CD8-positive, alpha-beta memory T cell (primary cell): ENCODE measurements around the gene PLCB2. TPM values are rescaled to one million over a fixed set of nuclear protein-coding genes. Genes with fewer than 3 reads are reported as not detected.

ENCODE experiments used
- CTCF ChIA-PET: fragments of 350-600 bp; sonication (Branson Sonifier 250); formaldehyde crosslinking; loops from one replicate; lab custom pipeline; 2021; ENCODE audit warnings: antibody characterized with exemption; lab: Charles Lee
- POLR2A ChIA-PET: fragments of 350-600 bp; sonication (Branson Sonifier 250); formaldehyde crosslinking; loops from one replicate; lab custom pipeline; 2021; ENCODE audit warnings: antibody characterized with exemption; lab: Charles Lee
- DNase-seq, 5 donors: peaks; one replicate each; pipeline versions ENCODE4 v3.0.0 to v3.0.0-alpha.2; 2020 to 2022; ENCODE audit warnings: mixed read lengths in 1 of 5
- H3K27ac ChIP-seq: one replicate; pipeline ENCODE4 v1.7.0; 2013; ENCODE audit warnings: low read depth, mild to moderate bottlenecking, low read length, moderate library complexity
- H3K27me3 ChIP-seq: 2 replicates; pipeline ENCODE4 v1.7.0; 2013; ENCODE audit warnings: low read length, mild to moderate bottlenecking; ENCODE audit not compliant: insufficient read depth, poor library complexity, severe bottlenecking
- H3K36me3 ChIP-seq: 2 replicates; pipeline ENCODE4 v1.7.0; 2013; ENCODE audit warnings: mild to moderate bottlenecking, low read length, moderate library complexity; ENCODE audit not compliant: insufficient read depth
- H3K4me1 ChIP-seq: 2 replicates; pipeline ENCODE4 v1.7.0; 2013; ENCODE audit warnings: mild to moderate bottlenecking, low read length, moderate library complexity; ENCODE audit not compliant: insufficient read depth
- H3K4me3 ChIP-seq: 2 replicates; pipeline ENCODE4 v1.7.0; 2013; ENCODE audit warnings: mild to moderate bottlenecking, low read length
- H3K9me3 ChIP-seq: 2 replicates; pipeline ENCODE4 v1.7.0; 2013; ENCODE audit warnings: mild to moderate bottlenecking, low read length
- H3K27ac Mint-ChIP-seq, 8 donors: one replicate each; pipeline ENCODE4 v1.8.0; 2020 to 2021; ENCODE audit warnings: mixed read lengths in 8 of 8, mild to moderate bottlenecking in 6 of 8, inconsistent platforms in 3 of 8, moderate library complexity in 3 of 8
- H3K27me3 Mint-ChIP-seq, 2 donors: one replicate each; pipeline ENCODE4 v1.8.0; 2020 to 2021; ENCODE audit warnings: mixed read lengths in 2 of 2, mild to moderate bottlenecking in 1 of 2, moderate library complexity in 1 of 2
- H3K36me3 Mint-ChIP-seq, 3 donors: one replicate each; pipeline ENCODE4 v1.8.0; 2020 to 2021; ENCODE audit warnings: mixed read lengths in 3 of 3, inconsistent platforms in 1 of 3, mild to moderate bottlenecking in 1 of 3
- H3K4me1 Mint-ChIP-seq, 3 donors: one replicate each; pipeline ENCODE4 v1.8.0; 2020 to 2021; ENCODE audit warnings: mixed read lengths in 3 of 3, inconsistent platforms in 1 of 3, mild to moderate bottlenecking in 1 of 3
- H3K4me3 Mint-ChIP-seq, 7 donors: one replicate each; pipeline ENCODE4 v1.8.0; 2020 to 2021; ENCODE audit warnings: mixed read lengths in 7 of 7, mild to moderate bottlenecking in 6 of 7, moderate library complexity in 4 of 7, inconsistent platforms in 2 of 7
- H3K9me3 Mint-ChIP-seq, 5 donors: one replicate each; pipeline ENCODE4 v1.8.0; 2020 to 2022; ENCODE audit warnings: mixed read lengths in 5 of 5, mild to moderate bottlenecking in 3 of 5, moderate library complexity in 2 of 5, inconsistent platforms in 1 of 5
- polyA plus RNA-seq: library from polyadenylated mRNA; unstranded; fragments of 300-500 nt; fragmentation: Illumina TruSeq; gene quantifications from one replicate; pipeline ENCODE4 v1.2.3, GENCODE V29; 2021
- total RNA-seq, 2 experiments: library from RNA; stranded (reverse); gene quantifications; one replicate each; pipeline ENCODE4 v1.2.3, GENCODE V29; 2021

Gene PLCB2
- total and polyA plus RNA-seq, 3 experiments from 2014 or later, result 34.8 to 57.7 (median 57.3) TPM

- Histone ChIP-seq H3K4me3 (no peak overlapping the region), H3K4me1 (no peaks in the 10 kb centered on the region), H3K9me3 (no peaks in the 10 kb centered on the region), H3K27ac (no peak overlapping the region), H3K27me3 (no peaks in the 10 kb centered on the region), H3K36me3 (no peaks in the 10 kb centered on the region)
- POLR2A ChIA-PET, result interaction anchor here (1.2 kb wide), 1 partner anchor 141 kb away, joined by 6 read pairs; no protein-coding TSS in a partner anchor
- peaks cover 0 to 1% of the 10 kb centered on the region in 2 donors for H3K27me3 Mint-ChIP-seq
- H3K27ac Mint-ChIP-seq, result no peak overlapping the region
- no peaks in the 10 kb centered on the region for H3K4me1 Mint-ChIP-seq
- no peak overlapping the region for H3K4me3 Mint-ChIP-seq
- DNase-seq, result no peak
- H3K9me3 Mint-ChIP-seq, result no peaks in the 10 kb centered on the region
- CTCF ChIA-PET, result interaction anchor here (1.6 to 5.7 kb wide), 4 partner anchors 10 to 73 kb away, joined by 3 to 38 read pairs (median 6); no protein-coding TSS in a partner anchor
- H3K36me3 Mint-ChIP-seq, result no peaks in the 10 kb centered on the region
Measured at GRCh38 chr15:40264321-40265153, 43.2 kb downstream of the PLCB2 start.

DNA sequence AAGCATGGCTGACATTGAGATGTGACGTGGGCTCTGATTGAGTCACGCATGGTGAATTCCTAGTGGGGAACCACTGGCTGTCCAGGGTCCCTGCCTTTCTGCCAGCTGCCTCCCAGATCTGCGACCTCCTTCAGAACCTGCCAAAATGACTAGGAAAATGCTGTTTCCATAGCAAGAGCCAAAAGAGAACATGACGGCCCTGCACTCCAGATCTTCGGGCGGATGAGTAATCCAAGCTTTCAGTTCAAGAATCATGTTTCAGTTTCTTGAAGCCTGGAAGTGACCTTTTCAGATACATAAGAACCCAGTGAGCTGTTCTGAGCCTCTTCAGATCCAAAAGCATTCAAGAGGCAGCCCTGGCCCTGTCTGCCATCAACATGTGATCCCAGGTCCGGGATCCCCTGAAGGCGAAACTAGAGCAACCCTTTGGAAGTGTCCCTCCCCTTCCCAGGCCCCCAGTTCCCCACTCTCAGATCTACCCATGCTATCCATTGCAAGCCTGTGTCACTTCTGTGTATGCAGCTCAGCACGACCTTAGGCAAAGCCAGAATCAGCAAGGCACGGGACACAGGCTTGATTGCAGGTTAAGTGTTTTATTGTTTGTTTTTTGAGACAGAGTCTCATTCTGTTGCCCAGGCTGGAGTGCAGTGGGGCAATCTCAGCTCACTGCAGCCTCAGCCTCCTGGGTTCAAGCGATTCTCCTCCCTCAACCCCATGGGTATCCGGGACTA lies 44.5 kb downstream of the PLCB2 start:
- H3K36me3 ChIP-seq, result no peaks in the 10 kb centered on the region
- no peaks in the 10 kb centered on the region for H3K27me3 Mint-ChIP-seq
- H3K4me1 ChIP-seq, result no peaks in the 10 kb centered on the region
- H3K27me3 ChIP-seq, result no peaks in the 10 kb centered on the region
- no peak overlapping the region for H3K27ac ChIP-seq
- H3K4me1 Mint-ChIP-seq, result no peaks in the 10 kb centered on the region
- no peaks in the 10 kb centered on the region for H3K9me3 ChIP-seq
- H3K4me3 ChIP-seq, result no peak overlapping the region
- H3K9me3 Mint-ChIP-seq, result no peaks in the 10 kb centered on the region
- H3K27ac Mint-ChIP-seq, result peak overlapping the region in 1 of 8 donors; percentile 33
- CTCF ChIA-PET, result interaction anchor here (1.6 to 5.7 kb wide), 3 partner anchors 11 to 75 kb away, joined by 3 to 38 read pairs (median 4); no protein-coding TSS in a partner anchor
- POLR2A ChIA-PET, result interaction anchor here (1.2 kb wide), 1 partner anchor 142 kb away, joined by 6 read pairs; no protein-coding TSS in a partner anchor
- no peak overlapping the region for H3K4me3 Mint-ChIP-seq
- DNase-seq, result no peak
- H3K36me3 Mint-ChIP-seq, result no peaks in the 10 kb centered on the region

DNA sequence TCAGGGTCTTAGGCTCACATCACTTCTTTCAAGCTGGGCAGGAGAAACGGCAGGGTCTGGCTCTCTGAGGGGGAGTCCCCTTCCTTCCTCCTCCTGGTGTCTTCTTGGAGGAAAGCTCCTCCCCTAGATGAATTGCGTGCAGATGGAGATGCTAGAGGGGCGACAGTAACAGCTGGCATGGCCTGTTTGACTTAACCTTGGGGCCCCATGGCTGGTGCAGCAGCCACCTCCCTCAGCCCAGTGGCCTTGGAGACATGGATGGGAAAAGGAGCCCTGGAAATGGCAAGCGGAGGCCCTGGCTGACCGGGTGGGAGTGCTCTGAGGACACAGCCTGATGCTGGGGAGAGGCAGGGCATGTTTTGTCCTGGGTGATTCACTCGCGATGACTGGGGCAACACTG lies 48.7 kb downstream of the PLCB2 start:
- CTCF ChIA-PET, result interaction anchor here (1.3 to 1.8 kb wide), 3 partner anchors 9 to 20 kb away, joined by 3 to 7 read pairs (median 4); no protein-coding TSS in a partner anchor
- POLR2A ChIA-PET, result no interaction called here
- no peak overlapping the region for H3K27ac ChIP-seq

DNA sequence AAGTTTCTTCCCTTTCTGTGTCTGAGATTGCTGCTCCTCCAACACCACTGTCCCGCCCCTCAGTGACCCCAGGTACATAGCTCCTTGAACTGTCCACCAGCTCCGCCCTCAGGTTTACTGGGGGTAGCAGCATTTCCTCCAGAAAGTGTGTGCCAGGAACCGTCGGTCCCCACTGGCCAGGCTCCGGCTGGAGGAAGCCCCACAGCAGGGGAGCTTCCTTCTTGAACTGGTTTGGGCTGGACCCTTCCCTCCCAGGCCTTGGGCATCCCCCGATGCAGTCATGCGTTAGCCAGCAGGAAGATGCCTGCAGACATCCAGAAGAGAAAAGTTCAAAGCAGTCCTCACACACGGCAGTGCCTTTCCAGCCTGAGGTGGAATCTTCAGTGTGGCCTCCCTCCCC lies 49.2 kb downstream of the PLCB2 start:
- H3K4me1 ChIP-seq, result peaks cover 7% of the 10 kb centered on the region
- H3K36me3 ChIP-seq, result no peaks in the 10 kb centered on the region
- no peak overlapping the region for H3K4me3 ChIP-seq
- H3K36me3 Mint-ChIP-seq, result peaks cover 0 to 2% (median 0%) of the 10 kb centered on the region in 3 donors
- ChIA-PET POLR2A (no interaction called here), CTCF (interaction anchor here (1.3 to 1.8 kb wide), 3 partner anchors 9 to 21 kb away, joined by 3 to 7 read pairs (median 4); no protein-coding TSS in a partner anchor)
- H3K9me3 Mint-ChIP-seq, result no peaks in the 10 kb centered on the region
- H3K27ac Mint-ChIP-seq, result peak overlapping the region in 1 of 8 donors; percentile 19
- peaks cover 10 to 12% of the 10 kb centered on the region in 2 donors for H3K27me3 Mint-ChIP-seq
- no peak overlapping the region for H3K4me3 Mint-ChIP-seq
- peaks cover 9 to 13% (median 13%) of the 10 kb centered on the region in 3 donors for H3K4me1 Mint-ChIP-seq
- DNase-seq, result no peak
- H3K27ac ChIP-seq, result no peak overlapping the region
- no peaks in the 10 kb centered on the region for H3K9me3 ChIP-seq
- H3K27me3 ChIP-seq, result peaks cover 7% of the 10 kb centered on the region

More for the DNA sequence above, 48.7 kb downstream of the PLCB2 start:
- peaks cover 5% of the 10 kb centered on the region for H3K27me3 ChIP-seq
- H3K9me3 ChIP-seq, result no peaks in the 10 kb centered on the region
- H3K4me1 ChIP-seq, result peaks cover 7% of the 10 kb centered on the region
- Mint-ChIP-seq H3K27ac (peak overlapping the region in 1 of 8 donors; percentile 69), H3K9me3 (no peaks in the 10 kb centered on the region), H3K4me3 (no peak overlapping the region), H3K27me3 (peaks cover 7 to 8% of the 10 kb centered on the region in 2 donors), H3K36me3 (no peaks in the 10 kb centered on the region), H3K4me1 (peaks cover 5 to 9% (median 8%) of the 10 kb centered on the region in 3 donors)
- H3K36me3 ChIP-seq, result no peaks in the 10 kb centered on the region
- no peak overlapping the region for H3K4me3 ChIP-seq
- no peak for DNase-seq

- Mint-ChIP-seq H3K4me3 (no peak overlapping the region), H3K9me3 (no peaks in the 10 kb centered on the region), H3K27me3 (peaks cover 10 to 16% of the 10 kb centered on the region in 2 donors), H3K27ac (peak overlapping the region in 3 of 8 donors; percentile 19 to 65 (median 61)), H3K36me3 (peaks cover 0 to 2% (median 0%) of the 10 kb centered on the region in 3 donors), H3K4me1 (peaks cover 13 to 19% (median 17%) of the 10 kb centered on the region in 3 donors)
- Histone ChIP-seq H3K27me3 (peaks cover 7% of the 10 kb centered on the region), H3K9me3 (no peaks in the 10 kb centered on the region), H3K36me3 (no peaks in the 10 kb centered on the region), H3K27ac (no peak overlapping the region), H3K4me1 (peaks cover 7% of the 10 kb centered on the region), H3K4me3 (no peak overlapping the region)
- ChIA-PET POLR2A (no interaction called here), CTCF (interaction anchor here (1.2 to 1.8 kb wide), 3 partner anchors 10 to 153 kb away, joined by 4 to 7 read pairs (median 4); no protein-coding TSS in a partner anchor)
- no peak for DNase-seq
Measured at GRCh38 chr15:40257656-40258450, 49.9 kb downstream of the PLCB2 start.

DNA sequence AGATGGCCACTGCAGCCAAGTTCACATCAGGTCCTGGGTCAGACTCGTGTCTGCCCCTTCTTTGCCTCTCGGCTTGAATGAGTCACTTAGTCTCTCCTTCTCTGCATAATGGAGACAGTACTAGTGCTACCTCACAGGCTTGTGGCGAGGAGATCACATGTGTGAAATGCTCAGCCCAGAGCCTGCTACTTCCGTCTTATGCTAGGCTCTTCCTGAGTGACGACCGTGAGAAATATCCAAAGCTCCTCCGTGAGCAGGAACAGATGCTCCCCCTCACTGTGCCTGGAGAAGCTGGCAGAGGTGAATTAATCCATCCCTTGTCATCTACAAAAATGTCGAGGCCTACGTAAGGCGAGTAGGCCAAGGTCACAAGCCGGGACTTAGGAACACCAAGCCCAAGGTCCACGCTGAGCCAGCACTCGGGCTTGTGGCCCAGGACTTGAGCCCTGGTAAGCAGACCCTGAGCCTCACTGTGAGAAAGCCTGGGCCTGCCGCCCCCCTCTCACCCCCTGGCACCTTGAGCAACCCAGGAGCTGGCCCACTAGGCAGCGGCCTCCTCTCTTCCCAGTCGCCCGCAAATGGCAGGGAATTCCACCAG lies 51.0 kb downstream of the PLCB2 start:
- peak in 2 of 5 donors; percentile 13 to 15 for DNase-seq
- Histone ChIP-seq H3K9me3 (no peaks in the 10 kb centered on the region), H3K27me3 (peaks cover 7% of the 10 kb centered on the region), H3K4me3 (no peak overlapping the region), H3K36me3 (no peaks in the 10 kb centered on the region), H3K27ac (no peak overlapping the region), H3K4me1 (peaks cover 7% of the 10 kb centered on the region)
- peaks cover 10 to 17% of the 10 kb centered on the region in 2 donors for H3K27me3 Mint-ChIP-seq
- ChIA-PET CTCF (interaction anchor here (0.8 to 2.9 kb wide), 3 partner anchors 18 to 152 kb away, joined by 4 to 10 read pairs (median 4); no protein-coding TSS in a partner anchor), POLR2A (no interaction called here)
- H3K9me3 Mint-ChIP-seq, result no peaks in the 10 kb centered on the region
- H3K4me3 Mint-ChIP-seq, result peak overlapping the region in 4 of 7 donors; percentile 5 to 67 (median 18)
- H3K4me1 Mint-ChIP-seq, result peaks cover 13 to 19% (median 18%) of the 10 kb centered on the region in 3 donors
- H3K36me3 Mint-ChIP-seq, result peaks cover 0 to 2% (median 0%) of the 10 kb centered on the region in 3 donors
- H3K27ac Mint-ChIP-seq, result peak overlapping the region in 6 of 8 donors; percentile 51 to 89 (median 66)

DNA sequence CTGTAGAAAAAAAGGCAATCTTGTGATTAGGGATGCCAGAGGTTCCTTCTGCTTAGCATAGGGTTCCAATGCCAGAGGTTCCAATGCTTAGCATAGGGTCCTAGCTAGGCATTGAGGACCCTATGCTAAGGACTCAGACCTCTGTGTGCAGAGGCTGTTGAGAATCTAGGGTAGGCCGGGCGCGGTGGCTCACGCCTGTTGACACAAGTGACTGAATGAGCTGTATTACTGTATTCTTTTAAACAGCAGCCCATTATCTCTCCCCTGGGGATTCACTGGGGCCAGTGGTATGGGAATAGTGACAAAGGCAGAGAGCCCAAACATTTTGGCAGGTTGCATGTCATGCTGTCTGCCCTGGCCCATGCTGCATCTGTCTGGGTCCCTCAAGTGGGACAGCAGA lies 52.7 kb downstream of the PLCB2 start:
- H3K4me1 ChIP-seq, result peaks cover 7% of the 10 kb centered on the region
- no peaks in the 10 kb centered on the region for H3K9me3 ChIP-seq
- peaks cover 13 to 22% (median 18%) of the 10 kb centered on the region in 3 donors for H3K4me1 Mint-ChIP-seq
- peaks cover 15 to 22% of the 10 kb centered on the region in 2 donors for H3K27me3 Mint-ChIP-seq
- H3K27ac ChIP-seq, result no peak overlapping the region
- no peak for DNase-seq
- H3K27me3 ChIP-seq, result peaks cover 7% of the 10 kb centered on the region
- peak overlapping the region in 1 of 7 donors; percentile 27 for H3K4me3 Mint-ChIP-seq
- CTCF ChIA-PET, result interaction anchor here (1.0 to 2.9 kb wide), 3 partner anchors 20 to 151 kb away, joined by 3 to 10 read pairs (median 3); no protein-coding TSS in a partner anchor
- H3K36me3 Mint-ChIP-seq, result peaks cover 0 to 2% (median 0%) of the 10 kb centered on the region in 3 donors
- no peak overlapping the region for H3K4me3 ChIP-seq
- POLR2A ChIA-PET, result no interaction called here
- H3K9me3 Mint-ChIP-seq, result no peaks in the 10 kb centered on the region
- H3K36me3 ChIP-seq, result no peaks in the 10 kb centered on the region
- no peak overlapping the region for H3K27ac Mint-ChIP-seq
